ENCODE measurements around the gene HGD. TPM values are rescaled to one million over a fixed set of nuclear protein-coding genes. Genes with fewer than 3 reads are reported as not detected.

HGD gene
- total RNA-seq, 4 donors from 2014 or later = 1.7 to 5.1 (median 2.1) TPM; not detected in 1

DNA sequence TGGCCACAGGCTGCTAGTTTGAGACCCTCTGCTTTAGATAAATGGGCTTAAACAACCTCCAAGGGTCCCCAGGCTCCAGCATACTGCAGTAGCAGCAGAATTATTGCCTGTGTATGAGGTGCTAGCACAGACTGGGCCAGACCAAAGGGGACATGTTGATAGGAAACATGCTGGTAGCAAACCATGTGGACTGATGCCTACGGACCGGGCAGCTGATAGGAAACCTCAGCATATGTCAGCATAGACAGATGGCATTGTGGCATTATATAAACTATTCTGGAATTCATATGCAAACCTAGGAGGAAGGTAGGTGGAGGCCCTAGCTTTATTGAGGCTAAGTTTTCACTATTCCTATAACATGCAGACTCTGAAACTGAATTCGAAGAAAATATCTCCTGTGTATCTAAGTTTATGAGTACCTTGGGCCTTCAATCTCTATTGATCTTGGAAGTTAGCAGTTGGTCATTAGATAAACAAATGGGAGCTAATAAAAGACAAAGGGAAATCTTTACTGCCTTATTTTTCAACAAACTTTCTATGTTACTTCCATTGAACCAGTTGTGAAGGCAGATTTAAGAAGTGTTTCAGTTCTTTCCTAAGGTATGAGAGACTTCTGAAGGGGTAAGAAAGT is 1.7 kb upstream of the HGD start:
- no peaks in the 10 kb centered on the region for H3K27me3 ChIP-seq
- TF ChIP-seq POLR2AphosphoS5 (IDR thresholded peaks at IDR 0.05) (no peak), POLR2A (IDR thresholded peaks at IDR 0.05) (no peak), EP300 (IDR thresholded peaks at IDR 0.05) (no peak)
- TF ChIP-seq, protein P1, sequence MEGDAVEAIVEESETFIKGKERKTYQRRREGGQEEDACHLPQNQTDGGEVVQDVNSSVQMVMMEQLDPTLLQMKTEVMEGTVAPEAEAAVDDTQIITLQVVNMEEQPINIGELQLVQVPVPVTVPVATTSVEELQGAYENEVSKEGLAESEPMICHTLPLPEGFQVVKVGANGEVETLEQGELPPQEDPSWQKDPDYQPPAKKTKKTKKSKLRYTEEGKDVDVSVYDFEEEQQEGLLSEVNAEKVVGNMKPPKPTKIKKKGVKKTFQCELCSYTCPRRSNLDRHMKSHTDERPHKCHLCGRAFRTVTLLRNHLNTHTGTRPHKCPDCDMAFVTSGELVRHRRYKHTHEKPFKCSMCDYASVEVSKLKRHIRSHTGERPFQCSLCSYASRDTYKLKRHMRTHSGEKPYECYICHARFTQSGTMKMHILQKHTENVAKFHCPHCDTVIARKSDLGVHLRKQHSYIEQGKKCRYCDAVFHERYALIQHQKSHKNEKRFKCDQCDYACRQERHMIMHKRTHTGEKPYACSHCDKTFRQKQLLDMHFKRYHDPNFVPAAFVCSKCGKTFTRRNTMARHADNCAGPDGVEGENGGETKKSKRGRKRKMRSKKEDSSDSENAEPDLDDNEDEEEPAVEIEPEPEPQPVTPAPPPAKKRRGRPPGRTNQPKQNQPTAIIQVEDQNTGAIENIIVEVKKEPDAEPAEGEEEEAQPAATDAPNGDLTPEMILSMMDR (IDR thresholded peaks at IDR 0.05) = no peak
- no peak for DNase-seq (ENCODE audit: low spot score in 2 of 2)
- no peak overlapping the region for H3K27ac ChIP-seq
- peaks cover 5% of the 10 kb centered on the region for H3K4me1 ChIP-seq
- H3K4me3 ChIP-seq = no peak overlapping the region
- WGBS = 100% methylated on average over 3 of the region's 3 CpGs
- no peaks in the 10 kb centered on the region for H3K9me3 ChIP-seq
- peaks cover 4% of the 10 kb centered on the region for H3K36me3 ChIP-seq

DNA sequence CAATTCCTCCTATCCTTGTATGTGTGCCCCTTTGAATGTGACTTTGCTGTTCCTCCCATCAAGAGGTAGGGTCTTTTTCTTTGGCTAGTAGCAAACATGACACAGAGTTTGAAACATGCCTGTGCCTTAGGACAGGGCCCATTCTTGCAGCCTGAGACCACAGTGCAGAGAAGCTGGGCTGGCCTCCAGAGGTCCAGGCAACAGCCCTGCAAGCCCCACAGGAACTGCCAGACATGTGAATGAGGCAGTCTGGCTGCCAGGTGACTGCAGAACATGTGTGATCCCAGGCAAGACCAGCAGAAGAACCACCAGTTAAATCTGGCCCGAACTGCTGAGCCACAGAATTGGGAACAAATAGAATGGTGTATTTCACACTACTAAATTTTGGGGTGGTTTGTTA is 1.2 kb upstream of the HGD start:
- Histone ChIP-seq H3K4me1 (peaks cover 11% of the 10 kb centered on the region), H3K27me3 (no peaks in the 10 kb centered on the region), H3K4me3 (no peak overlapping the region), H3K27ac (no peak overlapping the region), H3K9me3 (no peaks in the 10 kb centered on the region), H3K36me3 (peaks cover 4% of the 10 kb centered on the region)
- TF ChIP-seq EP300 (IDR thresholded peaks at IDR 0.05) (no peak), POLR2AphosphoS5 (IDR thresholded peaks at IDR 0.05) (no peak), POLR2A (IDR thresholded peaks at IDR 0.05) (no peak)
- TF ChIP-seq, protein P1 (IDR thresholded peaks at IDR 0.05) = no peak
- whole genome bisulfite sequencing = 77% methylated on average over 1 of the region's 1 CpG
- DNase-seq (ENCODE audit: low spot score in 2 of 2) = no peak

DNA sequence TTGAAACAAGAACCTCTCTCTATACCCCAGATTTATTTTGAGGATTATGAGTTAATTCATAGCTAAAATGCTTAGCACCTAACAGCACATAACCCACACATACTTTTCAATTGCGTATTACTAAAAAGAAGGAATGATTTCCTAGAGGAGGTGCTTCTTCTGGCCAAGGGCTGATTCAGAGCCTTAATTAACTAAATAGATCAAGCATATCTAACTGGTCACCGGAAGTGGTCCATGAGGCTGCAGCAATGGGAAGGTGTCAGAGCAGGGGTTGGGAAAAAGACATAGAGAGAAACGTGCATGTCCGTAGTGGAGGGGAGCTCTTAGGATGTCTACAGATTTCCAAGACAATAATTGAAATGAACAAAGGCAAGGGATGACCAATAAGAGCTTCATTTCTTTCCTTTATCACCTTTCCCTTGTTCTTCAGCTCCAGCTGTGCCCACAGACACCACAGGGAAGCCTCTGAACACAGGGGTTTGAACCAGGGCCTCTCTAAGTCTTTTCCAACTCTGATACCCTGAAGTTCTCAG is 467 bp downstream of the HGD start:
- H3K4me3 ChIP-seq = no peak overlapping the region
- no peak overlapping the region for H3K27ac ChIP-seq
- 97% methylated on average over 4 of the region's 4 CpGs for WGBS
- TF ChIP-seq POLR2A (IDR thresholded peaks at IDR 0.05) (no peak), EP300 (IDR thresholded peaks at IDR 0.05) (no peak), POLR2AphosphoS5 (IDR thresholded peaks at IDR 0.05) (no peak)
- TF ChIP-seq, protein P1 (IDR thresholded peaks at IDR 0.05) = no peak
- H3K36me3 ChIP-seq = peaks cover 4% of the 10 kb centered on the region
- no peaks in the 10 kb centered on the region for H3K27me3 ChIP-seq
- H3K4me1 ChIP-seq = peaks cover 12% of the 10 kb centered on the region
- DNase-seq (ENCODE audit: low spot score in 2 of 2) = no peak
- H3K9me3 ChIP-seq = no peaks in the 10 kb centered on the region

DNA sequence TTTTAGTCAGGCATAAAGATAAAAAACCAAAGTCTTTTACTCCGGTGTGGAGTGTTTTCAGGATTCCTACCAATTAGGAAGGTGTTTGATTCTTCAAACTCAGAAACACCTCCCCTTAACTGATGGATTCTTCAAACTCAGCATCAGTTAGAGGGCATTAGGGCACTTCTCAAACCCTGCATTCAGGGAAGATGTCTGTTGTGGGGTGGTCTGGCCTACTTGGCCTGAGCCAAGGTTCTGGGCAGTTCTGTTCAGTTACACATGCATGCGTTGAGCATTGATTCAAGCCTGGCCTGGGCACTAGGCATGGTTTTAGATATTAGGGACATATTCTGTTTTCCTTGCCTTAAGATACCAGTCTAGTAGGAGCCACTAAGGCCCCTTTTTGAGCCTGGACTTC is 1.0 kb downstream of the HGD start:
- Histone ChIP-seq H3K27ac (no peak overlapping the region), H3K9me3 (no peaks in the 10 kb centered on the region), H3K27me3 (no peaks in the 10 kb centered on the region), H3K4me1 (peaks cover 12% of the 10 kb centered on the region), H3K36me3 (no peaks in the 10 kb centered on the region), H3K4me3 (no peak overlapping the region)
- TF ChIP-seq, protein P1 (IDR thresholded peaks at IDR 0.05) = no peak
- TF ChIP-seq POLR2A (IDR thresholded peaks at IDR 0.05) = no peak
- TF ChIP-seq EP300 (IDR thresholded peaks at IDR 0.05) = no peak
- no peak for TF ChIP-seq POLR2AphosphoS5 (IDR thresholded peaks at IDR 0.05)
- DNase-seq (ENCODE audit: low spot score in 2 of 2) = no peak
- WGBS = 96% methylated on average over 2 of the region's 2 CpGs

GRCh38 chr3:120680193-120680894 is 1.7 kb downstream of the HGD start:
- no peak overlapping the region for H3K27ac ChIP-seq
- WGBS = 88% methylated on average over 3 of the region's 3 CpGs
- no peak for DNase-seq (ENCODE audit: low spot score in 2 of 2)
- H3K9me3 ChIP-seq = no peaks in the 10 kb centered on the region
- H3K4me3 ChIP-seq = no peak overlapping the region
- no peaks in the 10 kb centered on the region for H3K27me3 ChIP-seq
- TF ChIP-seq POLR2A (IDR thresholded peaks at IDR 0.05) (no peak), EP300 (IDR thresholded peaks at IDR 0.05) (no peak), POLR2AphosphoS5 (IDR thresholded peaks at IDR 0.05) (no peak)
- TF ChIP-seq, protein P1 (IDR thresholded peaks at IDR 0.05) = no peak
- H3K4me1 ChIP-seq = peaks cover 12% of the 10 kb centered on the region
- no peaks in the 10 kb centered on the region for H3K36me3 ChIP-seq
